SK-N-SH (cell line): Measurements from ENCODE around the gene DRD2. TPM values are rescaled to one million over a fixed set of nuclear protein-coding genes. Genes with fewer than 3 reads are reported as not detected.

ENCODE experiments used
- CTCF ChIA-PET: fragments of 300-600, 350-600 bp; formaldehyde crosslinking; extraction: SDS; loops from one replicate; lab custom pipeline; 2021; lab: Yijun Ruan, JAX
- POLR2A ChIA-PET: fragments of 350-600 bp; sonication (Branson Sonifier 250); formaldehyde crosslinking; extraction: SDS; loops from one replicate; lab custom pipeline; 2020; ENCODE audit warnings: antibody characterized with exemption, inconsistent platforms; lab: Yijun Ruan, JAX
- DNase-seq: peaks from one replicate; pipeline ENCODE4 v3.0.0; 2012
- H2AFZ ChIP-seq: fragments of 200-600 bp; sonication (generic); 2 replicates; pipeline ENCODE4 v1.8.1; 2016; ENCODE audit warnings: antibody characterized with exemption, mild to moderate bottlenecking, low read depth
- H3F3A ChIP-seq: fragments of 200-600 bp; sonication (generic); replicated peaks from 2 replicates; pipeline ENCODE3; 2016; ENCODE audit warnings: antibody characterized with exemption, mild to moderate bottlenecking; ENCODE audit not compliant: insufficient read depth
- H3K27ac ChIP-seq, 2 experiments: fragments of 200-500 bp in 1 of 2; fragments of 200-600 bp in 1 of 2; sonication (Bioruptor generic) in 1 of 2; sonication (generic), shearing (Covaris generic) in 1 of 2; 2 replicates each; pipeline versions ENCODE4 v1.5.1 to v1.6.1; 2014 to 2016; ENCODE audit warnings: low read depth in 2 of 2, inconsistent platforms in 1 of 2, low read length in 1 of 2, mild to moderate bottlenecking in 1 of 2, mixed read lengths in 1 of 2
- H3K27me3 ChIP-seq: fragments of 200-600 bp; sonication (generic), shearing (Covaris generic); 2 replicates; pipeline ENCODE4 v1.6.1; 2016; ENCODE audit warnings: mixed run types; ENCODE audit not compliant: insufficient read depth
- H3K36me3 ChIP-seq, 2 experiments: fragments of 200-500 bp in 1 of 2; fragments of 200-600 bp in 1 of 2; sonication (Bioruptor generic) in 1 of 2; sonication (generic) in 1 of 2; replicated peaks in 1 of 2; 2 replicates each; pipeline versions ENCODE3 to v1.5.1; 2014 to 2016; ENCODE audit warnings: low read length in 1 of 2, mild to moderate bottlenecking in 1 of 2; ENCODE audit not compliant: insufficient read depth in 2 of 2, control insufficient read depth in 1 of 2
- H3K4me1 ChIP-seq, 2 experiments: fragments of 200-500 bp in 1 of 2; fragments of 200-600 bp in 1 of 2; sonication (Bioruptor generic) in 1 of 2; sonication (generic), shearing (Covaris generic) in 1 of 2; 2 replicates each; pipeline versions ENCODE4 v1.5.1 to v1.6.1; 2014 to 2016; ENCODE audit warnings: low read depth in 1 of 2, low read length in 1 of 2, mixed run types in 1 of 2; ENCODE audit not compliant: insufficient read depth in 2 of 2, control insufficient read depth in 1 of 2
- H3K4me2 ChIP-seq: fragments of 200-600 bp; sonication (generic), shearing (Covaris generic); 2 replicates; pipeline ENCODE4 v1.6.1; 2017; ENCODE audit warnings: mixed run types
- H3K4me3 ChIP-seq, 2 experiments: fragments of 200-500 bp in 1 of 2; fragments of 200-600 bp in 1 of 2; sonication (Bioruptor generic) in 1 of 2; sonication (generic), shearing (Covaris generic) in 1 of 2; 2 replicates each; pipeline versions ENCODE4 v1.5.1 to v1.8.1; 2014 to 2016; ENCODE audit warnings: low read depth in 2 of 2, inconsistent platforms in 1 of 2, low read length in 1 of 2, mild to moderate bottlenecking in 1 of 2, mixed read lengths in 1 of 2, moderate library complexity in 1 of 2
- H3K79me2 ChIP-seq: fragments of 200-600 bp; sonication (generic); 2 replicates; pipeline ENCODE4 v1.8.1; 2017; ENCODE audit warnings: mild to moderate bottlenecking; ENCODE audit not compliant: insufficient read depth
- H3K9ac ChIP-seq: fragments of 200-600 bp; sonication (generic); 2 replicates; pipeline ENCODE4 v1.6.1; 2017; ENCODE audit warnings: mixed run types
- H3K9me2 ChIP-seq: fragments of 200-600 bp; sonication (generic); 2 replicates; pipeline ENCODE4 v1.6.1; 2017; ENCODE audit warnings: mixed run types
- H3K9me3 ChIP-seq: fragments of 200-600 bp; sonication (generic); 2 replicates; pipeline ENCODE4 v1.6.1; 2017; ENCODE audit warnings: mixed run types, mild to moderate bottlenecking, moderate library complexity
- H4K20me1 ChIP-seq: fragments of 200-600 bp; sonication (generic); 2 replicates; pipeline ENCODE4 v1.6.1; 2017; ENCODE audit warnings: mild to moderate bottlenecking, mixed run types; ENCODE audit not compliant: insufficient read depth
- CHD2 ChIP-seq: fragments of 150-350 bp; IDR thresholded peaks from 2 replicates; pipeline ENCODE4 v1.6.1; 2018; ENCODE audit warnings: low read length; ENCODE audit not compliant: partially characterized antibody
- CTCF ChIP-seq: fragments of 200-600 bp; sonication (generic); IDR thresholded peaks from 2 replicates; pipeline ENCODE4 v1.6.1; 2017; ENCODE audit warnings: antibody characterized with exemption, mild to moderate bottlenecking, moderate library complexity
- ELF1 ChIP-seq: IDR thresholded peaks from 2 replicates; pipeline ENCODE4 v1.4.0; 2012
- EP300 ChIP-seq, 2 experiments: IDR thresholded peaks; 2 replicates each; pipeline versions ENCODE4 v1.4.0 to v1.6.1; 2012; ENCODE audit warnings: borderline replicate concordance in 1 of 2, low read depth in 1 of 2, low read length in 1 of 2
- EZH2phosphoT487 ChIP-seq: fragments of 200-600 bp; sonication (generic); IDR thresholded peaks from 2 replicates; pipeline ENCODE4 v1.6.1; 2017; ENCODE audit warnings: low read depth, mixed run types, mild to moderate bottlenecking, antibody characterized with exemption, moderate library complexity, borderline replicate concordance
- FOXJ3 ChIP-seq: sonication (generic); formaldehyde crosslinking; IDR thresholded peaks from 2 replicates; pipeline ENCODE4 v1.5.1; 2020; ENCODE audit warnings: mild to moderate bottlenecking, missing genetic modification reagents
- GABPA ChIP-seq: IDR thresholded peaks from 2 replicates; pipeline ENCODE4 v1.4.0; 2012; ENCODE audit warnings: low read depth, mild to moderate bottlenecking
- GATA2 ChIP-seq: sonication (generic); formaldehyde crosslinking; IDR thresholded peaks from 2 replicates; pipeline ENCODE4 v1.5.0; 2020; ENCODE audit warnings: mild to moderate bottlenecking, missing genetic modification reagents
- JUND ChIP-seq: IDR thresholded peaks from 2 replicates; pipeline ENCODE4 v1.4.0; 2012
- MAX ChIP-seq: IDR thresholded peaks from 2 replicates; pipeline ENCODE4 v1.4.0; 2012; ENCODE audit warnings: low read depth
- NFIC ChIP-seq: IDR thresholded peaks from 2 replicates; pipeline ENCODE4 v1.4.0; 2012; ENCODE audit warnings: borderline replicate concordance
- POLR2AphosphoS5 ChIP-seq: IDR thresholded peaks from 2 replicates; pipeline ENCODE4 v1.6.1; 2012; ENCODE audit warnings: low read depth, low read length
- RFX5 ChIP-seq: IDR thresholded peaks from 2 replicates; pipeline ENCODE4 v1.6.1; 2012; ENCODE audit warnings: mild to moderate bottlenecking, improper control_type of control experiment, low read length
- SMC3 ChIP-seq: IDR thresholded peaks from 2 replicates; pipeline ENCODE4 v1.6.1; 2012; ENCODE audit warnings: low read depth, low read length, improper control_type of control experiment
- TAF1 ChIP-seq: IDR thresholded peaks from 2 replicates; pipeline ENCODE4 v1.6.1; 2012; ENCODE audit warnings: low read depth, mild to moderate bottlenecking, low read length, moderate library complexity, borderline replicate concordance
- TEAD4 ChIP-seq: IDR thresholded peaks from 2 replicates; pipeline ENCODE4 v1.4.0; 2012; ENCODE audit warnings: mild to moderate bottlenecking, borderline replicate concordance; ENCODE audit not compliant: insufficient read depth
- USF1 ChIP-seq: IDR thresholded peaks from 2 replicates; pipeline ENCODE4 v1.4.0; 2012; ENCODE audit warnings: low read depth, borderline replicate concordance
- ZBTB33 ChIP-seq: IDR thresholded peaks from 2 replicates; pipeline ENCODE4 v1.4.0; 2012; ENCODE audit warnings: low read depth, borderline replicate concordance
- WGBS: methylation state at CpG from one replicate; pipeline ENCODE4 v1.1.6; 2017; ENCODE audit warnings: low lambda C conversion rate; 5-methylcytosine and 5-hydroxymethylcytosine counted together
- polyA plus RNA-seq, 3 experiments: library from polyadenylated mRNA; depleted of rRNA; stranded (reverse); fragments of >200 nt; gene quantifications; 2 replicates each; pipeline ENCODE4 v1.2.3, GENCODE V29; 2012

The DRD2 gene
- polyA plus RNA-seq, 1 of the 3 experiments (the other 2 are of a cell fraction), result 0.10 TPM

DNA sequence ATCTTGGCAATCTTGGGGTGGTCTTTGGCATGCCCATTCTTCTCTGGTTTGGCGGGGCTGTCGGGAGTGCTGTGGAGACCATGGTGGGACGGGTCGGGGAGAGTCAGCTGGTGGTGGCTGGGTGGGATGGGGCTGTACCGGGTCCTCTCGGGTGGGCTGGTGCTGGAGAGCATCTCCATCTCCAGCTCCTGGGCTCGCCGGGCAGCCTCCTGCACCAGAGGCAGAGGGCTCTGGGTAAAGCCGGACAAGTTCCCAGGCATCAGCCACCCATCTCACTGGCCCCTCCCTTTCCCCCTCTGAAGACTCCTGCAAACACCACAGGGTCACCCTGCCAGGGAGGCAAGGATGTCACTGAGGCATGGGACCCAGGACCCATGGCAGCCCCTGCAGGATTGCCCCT, 62.5 kb downstream of the DRD2 start:
- 43% methylated on average over 5 of the region's 9 CpGs for WGBS
- POLR2A ChIA-PET, result no interaction called here

DNA sequence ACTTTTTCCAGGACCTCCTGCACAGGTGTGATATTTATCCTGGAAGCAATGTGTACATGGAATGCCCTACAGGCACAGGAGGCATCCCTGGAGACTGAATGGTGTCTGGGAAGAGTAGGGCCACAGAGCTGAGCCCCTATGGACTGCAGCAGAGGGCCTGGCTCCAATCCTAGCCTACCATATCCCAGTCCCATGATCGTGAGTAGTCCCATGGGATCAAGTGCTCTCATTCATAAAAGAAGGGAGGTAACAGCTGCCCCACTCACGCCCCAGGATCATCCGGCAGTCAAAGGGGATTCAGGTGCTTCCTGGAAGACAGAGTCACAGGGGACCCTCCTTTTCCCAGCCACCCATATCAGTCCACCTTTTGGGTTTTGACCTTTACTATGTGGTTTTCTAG, 63.7 kb downstream of the DRD2 start:
- DNase-seq, result no peak
- CTCF ChIA-PET, result no interaction called here
- Histone ChIP-seq H3K9ac (no peak overlapping the region), H3K36me3 (no peaks in the 10 kb centered on the region), H2AFZ (no peak overlapping the region), H3K27me3 (no peaks in the 10 kb centered on the region), H4K20me1 (no peaks in the 10 kb centered on the region), H3K4me3 (no peak overlapping the region), H3K9me3 (no peaks in the 10 kb centered on the region), H3F3A (no peaks in the 10 kb centered on the region), H3K4me2 (no peak overlapping the region), H3K79me2 (no peaks in the 10 kb centered on the region), H3K27ac (no peak overlapping the region), H3K9me2 (no peaks in the 10 kb centered on the region), H3K4me1 (no peaks in the 10 kb centered on the region; a peak in 1 of 4 replicates)
- POLR2A ChIA-PET, result no interaction called here
- 23% methylated on average over 3 of the region's 3 CpGs for WGBS
- TF ChIP-seq GATA2 (CRISPR knock-in tag), result no peak
- no peak for TF ChIP-seq TAF1
- no peak for TF ChIP-seq RFX5
- no peak for TF ChIP-seq SMC3
- TF ChIP-seq ELF1, result no peak
- TF ChIP-seq NFIC, result no peak
- TF ChIP-seq FOXJ3 (CRISPR knock-in tag), result no peak
- no peak for TF ChIP-seq TEAD4
- no peak for TF ChIP-seq MAX
- no peak for TF ChIP-seq ZBTB33
- no peak for TF ChIP-seq CHD2
- TF ChIP-seq POLR2AphosphoS5, result no peak
- no peak for TF ChIP-seq EZH2phosphoT487
- TF ChIP-seq CTCF, result no peak
- no peak for TF ChIP-seq JUND
- no peak for TF ChIP-seq EP300 (IDR thresholded peaks at IDR 0.05; ENCODE audit: borderline replicate concordance in 1 of 2, low read depth in 1 of 2, low read length in 1 of 2)
- TF ChIP-seq GABPA, result no peak

More for the DNA sequence above, 62.5 kb downstream of the DRD2 start:
- H3K9ac ChIP-seq, result no peak overlapping the region
- H4K20me1 ChIP-seq, result no peaks in the 10 kb centered on the region
- no peaks in the 10 kb centered on the region for H3K9me2 ChIP-seq
- CTCF ChIA-PET, result interaction anchor here (1.6 kb wide), 1 partner anchor 11 kb away, joined by 3 read pairs; no protein-coding TSS in a partner anchor
- H3K36me3 ChIP-seq, result no peaks in the 10 kb centered on the region
- TF ChIP-seq USF1, result no peak
- TF ChIP-seq, all 33 proteins: peak for 0
- Histone ChIP-seq H3K27me3 (no peaks in the 10 kb centered on the region), H3K4me2 (no peak overlapping the region), H3F3A (no peaks in the 10 kb centered on the region), H2AFZ (no peak overlapping the region), H3K4me3 (no peak overlapping the region), H3K79me2 (no peaks in the 10 kb centered on the region), H3K27ac (no peak overlapping the region), H3K9me3 (no peaks in the 10 kb centered on the region), H3K4me1 (no peaks in the 10 kb centered on the region)
- no peak for DNase-seq
